Measurements from ENCODE around the gene AHSA1.

- TF ChIP-seq JUNB (IDR thresholded peaks at IDR 0.05; ENCODE audit: unreplicated experiment) (no peak), CTCF (conservative IDR thresholded peaks at IDR 0.05; ENCODE audit: low read depth in 2 of 2) (no peak), EZH2 (IDR thresholded peaks at IDR 0.05; ENCODE audit: low read depth, unreplicated experiment) (no peak)
Observed at GRCh38 chr14:77442196-77442595, 15.7 kb upstream of the AHSA1 start.
